GM12892 (cell line): Measurements from ENCODE around the gene TRAF3IP3.

Experiments
- DNase-seq: peaks from one replicate; pipeline ENCODE4 v3.0.0; 2011; ENCODE audit not compliant: insufficient read length
- FAIRE-seq: peaks from 2 replicates; lab custom pipeline; 2011; peaks lifted over from hg19 to GRCh38; lab: Jason Lieb, UNC
- POLR2A ChIP-seq: IDR thresholded peaks from 2 replicates; pipeline ENCODE4 v1.6.1; 2011; ENCODE audit warnings: low read depth, low read length, control low read depth
- POLR2AphosphoS5 ChIP-seq: IDR thresholded peaks from 2 replicates; pipeline ENCODE4 v1.6.1; 2011; ENCODE audit warnings: low read depth, low read length, control low read depth
- TAF1 ChIP-seq: IDR thresholded peaks from 2 replicates; pipeline ENCODE4 v1.6.1; 2011; ENCODE audit warnings: low read depth, mild to moderate bottlenecking, control low read depth, low read length, borderline replicate concordance

TRAF3IP3 gene

GRCh38 chr1:209823143-209824041 lies 67.5 kb downstream of the TRAF3IP3 start:
- FAIRE-seq (no peak), DNase-seq (no peak)
- no peak for TF ChIP-seq TAF1
- no peak for TF ChIP-seq POLR2AphosphoS5
- no peak for TF ChIP-seq POLR2A

- TF ChIP-seq TAF1 (no peak), POLR2AphosphoS5 (no peak), POLR2A (no peak)
- DNase-seq (no peak), FAIRE-seq (no peak)
Measured at GRCh38 chr1:209825591-209826434, 70.0 kb downstream of the TRAF3IP3 start.

DNA sequence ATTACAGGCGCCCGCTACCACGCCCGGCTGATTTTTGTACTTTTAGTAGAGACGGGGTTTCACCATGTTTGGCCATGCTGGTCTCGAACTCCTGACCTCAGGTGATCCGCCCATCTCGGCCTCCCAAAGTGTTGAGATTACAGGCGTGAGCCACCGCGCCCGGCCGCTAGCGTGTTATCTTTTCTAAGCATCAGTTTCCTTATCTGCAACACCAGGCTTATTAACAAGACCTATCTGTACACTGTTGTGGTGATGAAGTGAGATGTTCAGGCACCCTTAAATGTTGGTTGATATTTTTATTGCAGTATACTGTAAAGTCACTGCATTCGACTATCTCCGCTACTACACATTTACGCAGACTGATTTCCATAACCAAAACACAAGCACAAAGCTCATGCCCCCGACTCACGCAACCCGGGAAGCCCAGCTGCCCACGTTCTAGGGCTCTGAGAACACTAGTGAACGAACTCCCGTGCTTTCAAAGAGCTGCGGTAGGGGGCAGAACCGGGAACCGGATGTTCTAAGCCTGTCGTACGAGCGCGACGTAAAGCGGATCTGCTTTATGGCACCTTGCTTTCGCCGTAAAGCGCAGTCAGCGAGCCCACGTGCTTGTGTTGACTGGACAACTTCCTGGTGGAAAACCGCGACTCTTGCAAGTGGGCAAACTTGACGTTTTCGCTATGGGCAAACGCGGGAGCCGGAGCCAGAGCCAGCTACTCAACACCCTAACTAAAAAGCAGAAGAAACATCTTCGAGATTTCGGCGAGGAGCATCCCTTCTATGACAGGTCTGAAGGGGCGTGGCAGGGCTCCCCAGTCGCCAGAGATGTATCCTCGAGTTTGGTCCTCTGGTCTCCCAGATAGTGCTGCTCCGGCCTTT lies 71.8 kb downstream of the TRAF3IP3 start, which contains the start of gene UTP25:
Gene UTP25, plus strand, starts transcription at position 589 of the 879 bp plus-strand sequence. Its CDS starts 92 bp downstream, at position 681.
- TF ChIP-seq POLR2AphosphoS5 (peak; percentile 78), TAF1 (peak; percentile 54; the same call in 1 of the 2 replicates), POLR2A (peak; percentile 85)
- FAIRE-seq (peak; percentile 99), DNase-seq (peak; percentile 58)

DNA sequence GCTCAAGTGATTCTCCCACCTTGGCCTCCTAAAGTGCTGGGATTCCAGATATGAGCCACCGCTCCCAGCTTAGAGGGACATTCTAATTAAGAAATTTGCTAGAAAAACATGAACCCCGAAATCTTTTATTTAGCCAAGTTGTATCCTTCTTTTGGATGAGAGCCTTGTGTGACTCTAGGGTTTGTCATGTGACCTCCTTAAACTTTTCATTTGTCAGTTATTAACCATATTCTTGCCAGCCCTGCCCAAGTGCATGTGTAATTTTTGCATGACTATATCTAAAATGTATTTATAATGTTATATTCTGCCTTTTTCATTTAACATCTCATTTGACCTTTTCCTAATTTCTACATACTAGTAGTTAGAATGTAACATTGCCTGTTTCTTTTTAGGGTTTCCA lies 73.9 kb downstream of the TRAF3IP3 start:
- no peak for TF ChIP-seq TAF1
- TF ChIP-seq POLR2A = no peak
- no peak for TF ChIP-seq POLR2AphosphoS5
- DNase-seq (no peak), FAIRE-seq (no peak)

DNA sequence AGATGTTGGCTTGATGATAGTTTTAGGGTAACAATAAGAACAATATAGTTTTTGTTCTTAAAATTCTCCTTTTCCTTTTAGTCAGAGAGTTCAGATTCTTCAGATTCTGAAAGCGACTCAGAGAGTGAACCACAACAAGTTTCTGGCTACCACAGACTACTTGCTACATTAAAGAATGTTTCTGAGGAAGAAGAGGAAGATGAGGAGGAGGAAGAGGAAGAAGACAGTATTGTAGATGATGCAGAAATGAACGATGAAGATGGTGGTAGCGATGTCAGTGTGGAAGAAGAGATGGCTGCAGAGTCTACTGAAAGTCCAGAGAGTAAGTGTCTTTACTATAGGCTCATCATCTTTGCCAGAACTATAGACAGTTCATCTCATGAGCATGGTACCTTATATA lies 74.9 kb downstream of the TRAF3IP3 start:
- no peak for FAIRE-seq
- no peak for TF ChIP-seq POLR2A
- no peak for TF ChIP-seq TAF1
- TF ChIP-seq POLR2AphosphoS5 = no peak
- DNase-seq = no peak

DNA sequence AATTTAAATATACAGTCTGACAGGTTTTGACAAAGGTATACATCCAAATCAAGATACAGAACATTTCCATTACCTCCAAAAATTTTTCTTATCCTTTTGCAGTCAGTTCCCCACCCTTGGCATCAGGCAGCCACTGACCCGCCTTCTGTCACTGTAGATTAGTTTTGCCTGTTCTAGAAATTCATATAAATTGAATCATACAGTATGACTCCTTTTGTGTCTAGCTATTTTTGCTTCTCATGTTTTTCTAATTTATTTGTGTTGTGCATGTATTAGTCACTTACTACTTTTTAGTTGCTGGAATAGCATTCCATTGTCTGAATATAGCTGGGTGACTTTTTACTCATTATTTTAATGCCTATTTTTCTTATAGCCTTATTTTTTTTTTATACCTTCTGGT lies 75.8 kb downstream of the TRAF3IP3 start:
- TF ChIP-seq TAF1 (no peak), POLR2AphosphoS5 (no peak), POLR2A (no peak)
- FAIRE-seq (no peak), DNase-seq (no peak)
